ENCODE data around the gene NPPB. TPM values are rescaled to one million over a fixed set of nuclear protein-coding genes. Genes with fewer than 3 reads are reported as not detected.

Gene NPPB
- total RNA-seq, 1 experiment from 2014 or later = not detected

- DNase-seq (ENCODE audit: low spot score) (no peak), ATAC-seq (no peak)
- Mint-ChIP-seq H3K9me3 (no peaks in the 10 kb centered on the region), H3K4me1 (no peaks in the 10 kb centered on the region), H3K4me3 (no peak within 1 kb of the TSS), H3K27ac (no peak within 1 kb of the TSS; the same call in 1 of the 2 replicates), H3K36me3 (peaks cover 18% of the 10 kb centered on the region), H3K27me3 (ENCODE audit: low read depth) (no peaks in the 10 kb centered on the region; the same call in 1 of the 2 replicates)
- TF ChIP-seq NR1H2 (CRISPR knock-in tag; IDR thresholded peaks at IDR 0.05) = no peak
- no peak for TF ChIP-seq MLX (CRISPR knock-in tag; IDR thresholded peaks at IDR 0.05)
- no peak for TF ChIP-seq GRHL2 (CRISPR knock-in tag; IDR thresholded peaks at IDR 0.05; ENCODE audit: insufficient replicate concordance, severe bottlenecking)
- TF ChIP-seq AR (CRISPR knock-in tag; IDR thresholded peaks at IDR 0.05) = no peak
- no peak for TF ChIP-seq IRF2 (CRISPR knock-in tag; IDR thresholded peaks at IDR 0.05; ENCODE audit: borderline replicate concordance, low read depth)
- no peak for TF ChIP-seq RELA (CRISPR knock-in tag; IDR thresholded peaks at IDR 0.05; ENCODE audit: borderline replicate concordance)
- no peak for TF ChIP-seq ZNF396 (CRISPR knock-in tag; IDR thresholded peaks at IDR 0.05; ENCODE audit: borderline replicate concordance)
- no peak for TF ChIP-seq FOXP1 (CRISPR knock-in tag; IDR thresholded peaks at IDR 0.05; ENCODE audit: borderline replicate concordance)
- no peak for TF ChIP-seq CREM (CRISPR knock-in tag; IDR thresholded peaks at IDR 0.05)
- no peak for TF ChIP-seq AFF4 (CRISPR knock-in tag; IDR thresholded peaks at IDR 0.05; ENCODE audit: borderline replicate concordance)
- TF ChIP-seq SMAD4 (CRISPR knock-in tag; IDR thresholded peaks at IDR 0.05) = no peak
- TF ChIP-seq TEAD4 (CRISPR knock-in tag; IDR thresholded peaks at IDR 0.05) = no peak
- ChIA-PET POLR2A (no interaction called here), CTCF (interaction anchor here (2.1 to 3.5 kb wide), 2 partner anchors 9 to 27 kb away, joined by 5 to 21 read pairs; no protein-coding TSS in a partner anchor)
Measured at GRCh38 chr1:11847667-11848372, 10.9 kb downstream of the NPPB start, which contains the start of gene NPPA. NPPA (minus strand) TSS chr1:11847783; CDS start chr1:11847684, 99 bp downstream.

- Mint-ChIP-seq H3K27me3 (ENCODE audit: low read depth) (no peaks in the 10 kb centered on the region; the same call in 1 of the 2 replicates), H3K36me3 (peaks cover 36% of the 10 kb centered on the region), H3K27ac (no peak overlapping the region), H3K4me1 (no peaks in the 10 kb centered on the region), H3K4me3 (no peak overlapping the region), H3K9me3 (no peaks in the 10 kb centered on the region)
- CTCF ChIA-PET = interaction anchor here (0.6 to 1.4 kb wide), 4 partner anchors 10 to 196 kb away, joined by 3 to 5 read pairs (median 3); no protein-coding TSS in a partner anchor
- DNase-seq (ENCODE audit: low spot score) = no peak
- ATAC-seq = 0 out of 2 replicates have a peak, but pooled peaks have one; percentile 20
- POLR2A ChIA-PET = interaction anchor here (0.7 kb wide), 1 partner anchor 244 kb away, joined by 5 read pairs; no protein-coding TSS in a partner anchor
- TF ChIP-seq TCF7 (CRISPR knock-in tag; IDR thresholded peaks at IDR 0.05; ENCODE audit: low read depth) = no peak
- TF ChIP-seq ZNF425 (CRISPR knock-in tag; conservative IDR thresholded peaks at IDR 0.05) = no peak
- no peak for TF ChIP-seq ZBTB43 (CRISPR knock-in tag; IDR thresholded peaks at IDR 0.05)
Measured at GRCh38 chr1:11845641-11846335, 13.0 kb downstream of the NPPB start.

Measured in WTC11 (cell line).